Upper lobe of left lung (tissue), 4 donors: ENCODE results near the gene TBL1XR1.

ENCODE experiments used
- POLR2A ChIP-seq, 4 donors: fragments of 450-650 bp; IDR thresholded peaks; one replicate each; pipeline ENCODE4 v1.5.1; 2016 to 2017; ENCODE audit warnings: antibody characterized with exemption in 4 of 4, mild to moderate bottlenecking in 2 of 4
- POLR2AphosphoS5 ChIP-seq, 2 donors: sonication (generic); formaldehyde crosslinking; IDR thresholded peaks; one replicate each; pipeline ENCODE4 v1.5.1; 2017; ENCODE audit warnings: antibody characterized with exemption in 2 of 2
- TF ChIP-seq, protein P1 (sequence below), 6 experiments: fragments of 450-650 bp in 4 of 6; fragments of 200-600 bp in 2 of 6; sonication (generic) in 2 of 6; IDR thresholded peaks; one replicate each; pipeline ENCODE4 v1.5.1; 2016 to 2019; ENCODE audit warnings: antibody characterized with exemption in 6 of 6

DNA sequence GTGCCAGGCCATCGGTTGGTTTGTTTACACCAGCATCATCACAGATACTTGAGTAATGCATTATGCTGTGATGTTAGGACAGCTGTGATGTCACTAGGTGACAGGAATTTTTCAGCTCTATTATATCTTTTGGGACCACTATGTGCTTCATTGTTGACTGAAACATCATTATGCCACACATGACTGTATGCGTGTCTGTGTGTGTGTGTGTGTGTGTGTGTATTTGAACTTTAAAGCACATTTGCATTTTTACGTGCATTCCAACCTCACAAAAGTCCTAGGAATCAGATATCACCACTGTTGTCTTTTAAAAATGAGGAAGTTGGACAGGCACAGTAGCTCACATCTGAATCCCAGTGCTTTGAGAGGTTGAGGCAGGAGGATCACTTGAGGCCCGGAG lies 223.0 kb downstream of the TBL1XR1 start:
- TF ChIP-seq, protein P1, sequence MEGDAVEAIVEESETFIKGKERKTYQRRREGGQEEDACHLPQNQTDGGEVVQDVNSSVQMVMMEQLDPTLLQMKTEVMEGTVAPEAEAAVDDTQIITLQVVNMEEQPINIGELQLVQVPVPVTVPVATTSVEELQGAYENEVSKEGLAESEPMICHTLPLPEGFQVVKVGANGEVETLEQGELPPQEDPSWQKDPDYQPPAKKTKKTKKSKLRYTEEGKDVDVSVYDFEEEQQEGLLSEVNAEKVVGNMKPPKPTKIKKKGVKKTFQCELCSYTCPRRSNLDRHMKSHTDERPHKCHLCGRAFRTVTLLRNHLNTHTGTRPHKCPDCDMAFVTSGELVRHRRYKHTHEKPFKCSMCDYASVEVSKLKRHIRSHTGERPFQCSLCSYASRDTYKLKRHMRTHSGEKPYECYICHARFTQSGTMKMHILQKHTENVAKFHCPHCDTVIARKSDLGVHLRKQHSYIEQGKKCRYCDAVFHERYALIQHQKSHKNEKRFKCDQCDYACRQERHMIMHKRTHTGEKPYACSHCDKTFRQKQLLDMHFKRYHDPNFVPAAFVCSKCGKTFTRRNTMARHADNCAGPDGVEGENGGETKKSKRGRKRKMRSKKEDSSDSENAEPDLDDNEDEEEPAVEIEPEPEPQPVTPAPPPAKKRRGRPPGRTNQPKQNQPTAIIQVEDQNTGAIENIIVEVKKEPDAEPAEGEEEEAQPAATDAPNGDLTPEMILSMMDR (IDR thresholded peaks at IDR 0.05), result no peak
- TF ChIP-seq POLR2A (IDR thresholded peaks at IDR 0.05) (no peak), POLR2AphosphoS5 (IDR thresholded peaks at IDR 0.05) (no peak)
